Tibial nerve (tissue), 4 donors: Measurements from ENCODE around the gene TMCC1.

ENCODE experiments used
- CTCF ChIP-seq, 5 experiments: fragments of 200-600 bp in 3 of 5; fragments of 450-650 bp in 2 of 5; sonication (generic) in 3 of 5; IDR thresholded peaks; one replicate each; pipeline ENCODE4 v1.5.1; 2016 to 2019; ENCODE audit warnings: antibody characterized with exemption in 5 of 5, mild to moderate bottlenecking in 3 of 5, moderate library complexity in 2 of 5
- EP300 ChIP-seq, 2 donors: sonication (generic); formaldehyde crosslinking; IDR thresholded peaks; one replicate each; pipeline ENCODE4 v1.6.1; 2017; ENCODE audit warnings: antibody characterized with exemption in 2 of 2, mild to moderate bottlenecking in 1 of 2

DNA sequence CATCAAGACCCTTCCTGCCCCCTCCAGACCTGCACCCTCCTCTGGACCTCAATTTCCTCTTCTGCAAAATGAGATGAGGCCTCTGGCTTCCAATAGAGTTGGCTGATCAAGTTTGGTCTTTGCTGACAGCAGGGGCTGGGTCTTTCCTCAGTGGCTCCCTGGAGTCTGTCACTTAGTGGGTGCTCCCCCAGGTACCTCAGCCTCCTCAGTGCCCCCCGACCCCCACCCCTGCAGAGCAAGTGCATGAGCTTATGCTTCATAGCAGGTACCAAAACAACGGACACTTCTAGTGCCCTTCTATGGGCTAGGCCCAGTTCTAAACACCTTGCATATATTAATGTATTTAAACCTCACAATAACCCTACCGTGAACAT is 280.2 kb downstream of the TMCC1 start:
- TF ChIP-seq CTCF (IDR thresholded peaks at IDR 0.05) (no peak), EP300 (IDR thresholded peaks at IDR 0.05) (no peak)
